Right atrium auricular region (tissue), 2 donors: ENCODE measurements around the gene C20orf144. TPM values are rescaled to one million over a fixed set of nuclear protein-coding genes. Genes with fewer than 3 reads are reported as not detected.

Experiments
- DNase-seq: peaks from one replicate; pipeline ENCODE4 v3.0.0-alpha.2; 2019; ENCODE audit warnings: low spot score
- H3K27ac ChIP-seq, 2 donors: fragments of 200-600 bp; sonication (generic); 1 replicate in 1 of 2; 2 replicates in 1 of 2; pipeline ENCODE4 v1.5.1; 2016 to 2019
- H3K27me3 ChIP-seq, 2 donors: fragments of 200-600 bp; sonication (generic); one replicate each; pipeline versions ENCODE4 v1.5.1 to v1.6.0; 2017 to 2019
- H3K36me3 ChIP-seq: fragments of 200-600 bp; sonication (generic); one replicate; pipeline ENCODE4 v1.5.1; 2016
- H3K4me1 ChIP-seq, 2 donors: fragments of 200-600 bp; sonication (generic); one replicate each; pipeline versions ENCODE4 v1.5.1 to v1.6.0; 2017 to 2019
- H3K4me3 ChIP-seq, 2 donors: fragments of 200-600 bp; sonication (generic); 1 replicate in 1 of 2; 2 replicates in 1 of 2; pipeline ENCODE4 v1.5.1; 2017 to 2019; ENCODE audit warnings: mild to moderate bottlenecking in 1 of 2, moderate library complexity in 1 of 2
- H3K9me3 ChIP-seq, 2 donors: fragments of 200-600 bp; sonication (generic); one replicate each; pipeline ENCODE4 v1.5.1; 2019
- total RNA-seq, 2 donors: library from RNA; depleted of rRNA; stranded (reverse); fragments of >200 nt; gene quantifications; one replicate each; pipeline ENCODE4 v1.1.0, GENCODE V29; 2016
- TF ChIP-seq, protein P1 (sequence below), 2 donors: fragments of 200-600 bp; sonication (generic); IDR thresholded peaks; one replicate each; pipeline ENCODE4 v1.5.1; 2019; ENCODE audit warnings: antibody characterized with exemption in 2 of 2

C20orf144 gene
- total RNA-seq, 2 donors from 2014 or later: not detected

GRCh38 chr20:33651562-33652048 is 10.5 kb upstream of the C20orf144 start:
- Histone ChIP-seq H3K4me1 (peaks cover 0 to 31% of the 10 kb centered on the region in 2 donors), H3K9me3 (no peaks in the 10 kb centered on the region), H3K27ac (no peak overlapping the region), H3K36me3 (no peaks in the 10 kb centered on the region), H3K4me3 (no peak overlapping the region), H3K27me3 (no peaks in the 10 kb centered on the region)
- TF ChIP-seq, protein P1, sequence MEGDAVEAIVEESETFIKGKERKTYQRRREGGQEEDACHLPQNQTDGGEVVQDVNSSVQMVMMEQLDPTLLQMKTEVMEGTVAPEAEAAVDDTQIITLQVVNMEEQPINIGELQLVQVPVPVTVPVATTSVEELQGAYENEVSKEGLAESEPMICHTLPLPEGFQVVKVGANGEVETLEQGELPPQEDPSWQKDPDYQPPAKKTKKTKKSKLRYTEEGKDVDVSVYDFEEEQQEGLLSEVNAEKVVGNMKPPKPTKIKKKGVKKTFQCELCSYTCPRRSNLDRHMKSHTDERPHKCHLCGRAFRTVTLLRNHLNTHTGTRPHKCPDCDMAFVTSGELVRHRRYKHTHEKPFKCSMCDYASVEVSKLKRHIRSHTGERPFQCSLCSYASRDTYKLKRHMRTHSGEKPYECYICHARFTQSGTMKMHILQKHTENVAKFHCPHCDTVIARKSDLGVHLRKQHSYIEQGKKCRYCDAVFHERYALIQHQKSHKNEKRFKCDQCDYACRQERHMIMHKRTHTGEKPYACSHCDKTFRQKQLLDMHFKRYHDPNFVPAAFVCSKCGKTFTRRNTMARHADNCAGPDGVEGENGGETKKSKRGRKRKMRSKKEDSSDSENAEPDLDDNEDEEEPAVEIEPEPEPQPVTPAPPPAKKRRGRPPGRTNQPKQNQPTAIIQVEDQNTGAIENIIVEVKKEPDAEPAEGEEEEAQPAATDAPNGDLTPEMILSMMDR (IDR thresholded peaks at IDR 0.05): no peak
- no peak for DNase-seq

DNA sequence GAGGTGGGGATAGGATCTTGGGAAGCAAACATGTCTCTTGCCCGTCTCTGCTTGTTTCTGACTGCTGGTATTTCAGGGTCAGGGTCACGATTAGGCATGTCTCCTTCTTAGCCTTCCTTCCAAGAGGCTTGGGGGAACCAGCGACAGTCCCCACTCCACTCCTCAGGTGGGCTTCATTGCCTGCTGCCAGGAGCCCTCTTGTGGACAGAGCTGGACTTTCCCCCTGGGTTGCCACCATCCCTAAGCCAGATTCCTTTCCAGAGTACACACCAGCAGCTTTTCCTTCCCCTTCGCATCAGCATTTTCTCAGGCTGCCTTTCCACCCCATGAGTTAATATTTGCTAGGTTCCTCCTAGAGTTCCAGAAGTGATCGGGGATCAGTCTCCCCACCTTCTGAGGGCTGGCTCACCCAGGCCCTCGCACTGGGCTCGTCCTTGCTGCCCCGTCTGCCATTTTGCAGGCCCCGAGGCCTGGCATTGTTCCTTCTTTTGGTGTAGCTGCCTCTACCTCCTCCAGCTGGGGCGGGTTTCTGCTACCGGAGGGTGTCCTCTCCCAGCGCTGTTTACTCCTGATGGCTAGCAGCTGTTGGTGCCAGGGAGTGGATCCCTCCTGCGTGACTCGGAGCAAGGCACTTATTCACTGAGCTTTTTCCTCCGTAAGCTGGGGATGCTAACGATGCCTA is 8.8 kb upstream of the C20orf144 start:
- DNase-seq: peak; percentile 82
- Histone ChIP-seq H3K27me3 (no peaks in the 10 kb centered on the region), H3K4me3 (no peak overlapping the region), H3K27ac (no peak overlapping the region), H3K4me1 (peaks cover 0 to 17% of the 10 kb centered on the region in 2 donors), H3K36me3 (no peaks in the 10 kb centered on the region), H3K9me3 (no peaks in the 10 kb centered on the region)
- TF ChIP-seq, protein P1 (IDR thresholded peaks at IDR 0.05): peak; percentile 58 to 81

DNA sequence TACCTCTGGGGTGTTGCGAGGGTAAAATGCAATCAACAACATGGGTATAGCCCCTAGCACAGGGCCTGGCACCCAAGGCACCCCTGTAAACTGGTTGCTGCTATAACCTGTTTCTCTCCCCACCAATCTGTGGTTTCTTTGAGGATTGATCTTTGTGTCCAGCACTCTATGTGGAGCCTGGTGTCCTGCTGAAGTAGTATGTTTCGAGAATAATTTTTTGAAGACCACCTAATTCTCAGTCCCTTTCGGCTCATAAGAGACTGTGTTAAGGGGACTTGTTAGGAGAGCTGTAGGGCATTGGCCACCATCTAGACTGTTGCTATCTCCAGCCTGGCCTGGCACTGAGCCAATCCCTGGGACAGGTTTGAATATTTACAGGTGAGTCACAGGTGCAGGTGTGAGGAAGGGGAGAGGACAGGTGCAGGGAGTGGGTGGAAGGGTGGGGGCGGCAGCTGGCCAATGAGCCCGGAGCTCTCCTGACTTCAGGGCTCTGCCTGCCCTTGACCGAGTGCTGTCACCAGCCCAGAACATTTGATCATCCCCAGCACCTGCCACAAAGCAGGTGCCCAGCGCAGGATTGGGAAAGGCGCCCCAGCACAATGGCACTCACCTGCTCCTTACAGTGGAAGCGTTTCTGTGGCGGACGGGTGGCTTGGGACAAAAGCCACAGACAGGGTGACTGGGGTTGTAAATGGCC is 8.1 kb upstream of the C20orf144 start:
- peaks cover 3% of the 10 kb centered on the region for H3K36me3 ChIP-seq
- peaks cover 0 to 10% of the 10 kb centered on the region in 2 donors for H3K4me1 ChIP-seq
- no peaks in the 10 kb centered on the region for H3K9me3 ChIP-seq
- TF ChIP-seq, protein P1 (IDR thresholded peaks at IDR 0.05): no peak
- no peaks in the 10 kb centered on the region for H3K27me3 ChIP-seq
- H3K4me3 ChIP-seq: no peak overlapping the region
- no peak for DNase-seq
- H3K27ac ChIP-seq: no peak overlapping the region

DNA sequence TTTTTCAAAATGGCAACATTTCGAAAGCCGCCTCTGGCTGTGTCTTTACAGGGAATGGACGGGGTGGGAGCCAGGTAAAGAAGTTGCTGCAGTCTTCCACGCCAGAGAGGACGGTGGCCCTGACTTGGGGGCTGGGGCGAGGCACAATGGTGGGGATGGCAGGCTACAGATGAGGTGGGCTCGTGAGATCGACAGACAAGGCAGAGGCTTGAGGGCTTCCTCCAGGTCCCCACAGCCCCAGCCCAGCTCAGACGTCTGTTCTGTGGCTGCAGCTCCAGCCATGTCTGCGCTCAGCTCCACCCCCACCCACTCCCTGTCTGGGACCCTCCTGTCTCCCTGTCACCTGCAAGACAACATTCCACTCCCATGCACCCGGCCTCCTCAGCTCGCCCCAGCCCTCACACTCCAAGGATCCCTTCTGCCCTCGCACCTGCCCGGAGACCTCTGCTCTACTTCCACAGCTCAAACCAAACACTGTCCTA is 7.4 kb upstream of the C20orf144 start:
- no peaks in the 10 kb centered on the region for H3K27me3 ChIP-seq
- H3K36me3 ChIP-seq: peaks cover 10% of the 10 kb centered on the region
- H3K4me3 ChIP-seq: no peak overlapping the region
- peaks cover 0 to 10% of the 10 kb centered on the region in 2 donors for H3K4me1 ChIP-seq
- H3K27ac ChIP-seq: no peak overlapping the region
- no peak for DNase-seq
- no peaks in the 10 kb centered on the region for H3K9me3 ChIP-seq
- TF ChIP-seq, protein P1 (IDR thresholded peaks at IDR 0.05): no peak

- H3K4me1 ChIP-seq: peaks cover 0 to 10% of the 10 kb centered on the region in 2 donors
- no peak overlapping the region for H3K4me3 ChIP-seq
- peaks cover 14% of the 10 kb centered on the region for H3K36me3 ChIP-seq
- H3K27ac ChIP-seq: no peak overlapping the region
- TF ChIP-seq, protein P1 (IDR thresholded peaks at IDR 0.05): no peak
- DNase-seq: no peak
- no peaks in the 10 kb centered on the region for H3K9me3 ChIP-seq
- H3K27me3 ChIP-seq: no peaks in the 10 kb centered on the region
Measured at GRCh38 chr20:33655164-33655563, 7.0 kb upstream of the C20orf144 start.
